Activated naive CD8-positive, alpha-beta T cell treated with anti-CD3 and anti-CD28 coated beads for 36 hours (primary cell): ENCODE measurements around the gene RPL36. TPM values are rescaled to one million over a fixed set of nuclear protein-coding genes. Genes with fewer than 3 reads are reported as not detected.
"Not testable (repeated sequence)": the region's sequence is repeated elsewhere in the genome, so short reads cannot be mapped to it uniquely, and the experiment has no call there.

Experiments
- DNase-seq: peaks from one replicate; pipeline ENCODE4 v3.0.0; 2021
- H3K27ac Mint-ChIP-seq: one replicate; pipeline ENCODE4 v1.8.0; 2022; ENCODE audit warnings: mild to moderate bottlenecking, moderate library complexity, mixed read lengths
- H3K27me3 Mint-ChIP-seq: one replicate; pipeline ENCODE4 v1.8.0; 2022; ENCODE audit warnings: mild to moderate bottlenecking, mixed read lengths
- H3K36me3 Mint-ChIP-seq: one replicate; pipeline ENCODE4 v1.8.0; 2021; ENCODE audit warnings: mild to moderate bottlenecking, mixed read lengths
- H3K4me1 Mint-ChIP-seq: one replicate; pipeline ENCODE4 v1.8.0; 2021; ENCODE audit warnings: mixed read lengths
- H3K4me3 Mint-ChIP-seq: one replicate; pipeline ENCODE4 v1.8.0; 2022; ENCODE audit warnings: mild to moderate bottlenecking, moderate library complexity, mixed read lengths
- H3K9me3 Mint-ChIP-seq: one replicate; pipeline ENCODE4 v1.8.0; 2022; ENCODE audit warnings: mixed read lengths
- total RNA-seq, 2 experiments: library from RNA; stranded (reverse); gene quantifications; one replicate each; pipeline ENCODE4 v1.2.3, GENCODE V29; 2021

The RPL36 gene
- total RNA-seq, 2 experiments from 2014 or later: 1,649 to 1,711 TPM

GRCh38 chr19:5719961-5720790, 30.1 kb downstream of the RPL36 start, which contains the start of the genes CATSPERD and LONP1:
CATSPERD (plus strand) TSS chr19:5720637; CDS start chr19:5720738, 101 bp downstream.
LONP1 (minus strand) TSS chr19:5720146; CDS start chr19:5720132, 14 bp downstream.
- peaks cover 34% of the 10 kb centered on the region for H3K36me3 Mint-ChIP-seq
- H3K27me3 Mint-ChIP-seq: no peaks in the 10 kb centered on the region
- peak; percentile 99 for DNase-seq
- peak within 1 kb of the TSS; percentile 98 for H3K4me3 Mint-ChIP-seq
- H3K4me1 Mint-ChIP-seq: peaks cover 22% of the 10 kb centered on the region
- peak within 1 kb of the TSS; percentile 100 for H3K27ac Mint-ChIP-seq
- H3K9me3 Mint-ChIP-seq: no peaks in the 10 kb centered on the region

- Mint-ChIP-seq H3K4me3 (no peak overlapping the region), H3K27me3 (peaks cover 11% of the 10 kb centered on the region), H3K9me3 (no peaks in the 10 kb centered on the region), H3K4me1 (no peaks in the 10 kb centered on the region), H3K36me3 (no peaks in the 10 kb centered on the region), H3K27ac (no peak overlapping the region)
- no peak for DNase-seq
These were observed 37.5 kb downstream of the RPL36 start for GRCh38 chr19:5727453-5728050.

GRCh38 chr19:5733172-5733571, 43.1 kb downstream of the RPL36 start:
- DNase-seq, H3K4me3 Mint-ChIP-seq, H3K36me3 Mint-ChIP-seq, H3K4me1 Mint-ChIP-seq, H3K27ac Mint-ChIP-seq, H3K9me3 Mint-ChIP-seq: not testable (repeated sequence)
- peaks cover 13% of the 10 kb centered on the region for H3K27me3 Mint-ChIP-seq

GRCh38 chr19:5738423-5738822, 48.3 kb downstream of the RPL36 start:
- Mint-ChIP-seq H3K9me3 (no peaks in the 10 kb centered on the region), H3K4me1 (no peaks in the 10 kb centered on the region), H3K27me3 (peaks cover 2% of the 10 kb centered on the region), H3K36me3 (no peaks in the 10 kb centered on the region), H3K27ac (no peak overlapping the region), H3K4me3 (no peak overlapping the region)
- DNase-seq: no peak

Other genes with a start within 250 kb of the RPL36 start
- gene ZNRF4, start 234.9 kb upstream of the RPL36 start, total RNA-seq: not detected
- gene TINCR, start 122.3 kb upstream of the RPL36 start, total RNA-seq: under 1 TPM; 0.29 to 0.34 TPM
- 10 to 100 TPM; 79.5 to 84.1 TPM for gene SAFB2, start 67.5 kb upstream of the RPL36 start, total RNA-seq
- gene SAFB, start 67.2 kb upstream of the RPL36 start, total RNA-seq: 100 to 1,000 TPM; 123 to 133 TPM
- gene MICOS13, start 9.8 kb upstream of the RPL36 start, total RNA-seq: 10 to 100 TPM; 44.6 to 53.5 TPM
- gene HSD11B1L, start 9.3 kb upstream of the RPL36 start, total RNA-seq: 1 to 10 TPM; 1.5 to 3.2 TPM
- 100 to 1,000 TPM; 277 to 287 TPM for gene LONP1, start 29.9 kb downstream of the RPL36 start, total RNA-seq
- not detected for gene CATSPERD, start 30.3 kb downstream of the RPL36 start, total RNA-seq
- gene PRR22, start 94.5 kb downstream of the RPL36 start, total RNA-seq: 10 to 100 TPM; 14.1 to 14.3 TPM
- gene DUS3L, start 100.9 kb downstream of the RPL36 start, total RNA-seq: 100 to 1,000 TPM; 103 to 106 TPM
- gene NRTN, start 114.8 kb downstream of the RPL36 start, total RNA-seq: under 1 TPM; 0.21 to 0.38 TPM
- gene FUT6, start 149.4 kb downstream of the RPL36 start, total RNA-seq: not detected
- gene FUT3, start 161.2 kb downstream of the RPL36 start, total RNA-seq: not detected
- not detected for gene FUT5, start 180.2 kb downstream of the RPL36 start, total RNA-seq
- 100 to 1,000 TPM; 244 to 255 TPM for gene NDUFA11, start 213.5 kb downstream of the RPL36 start, total RNA-seq
- 1 to 10 TPM; 1.4 to 1.9 TPM for gene VMAC, start 214.6 kb downstream of the RPL36 start, total RNA-seq
- 1 to 10 TPM; 1.9 to 2.6 TPM for gene CAPS, start 224.0 kb downstream of the RPL36 start, total RNA-seq